Osteoblast (primary cell): ENCODE measurements around the gene TMEM9B. TPM values are rescaled to one million over a fixed set of nuclear protein-coding genes. Genes with fewer than 3 reads are reported as not detected.

Experiments
- DNase-seq: peaks from one replicate; pipeline ENCODE4 v3.0.0; 2011; ENCODE audit warnings: low spot score, mixed read lengths; ENCODE audit not compliant: insufficient read length; ENCODE audit errors: missing footprints
- H2AFZ ChIP-seq: 2 replicates; pipeline ENCODE4 v1.6.0; 2011; ENCODE audit warnings: mild to moderate bottlenecking, low read length
- H3K27ac ChIP-seq: 2 replicates; pipeline ENCODE4 v1.5.1; 2011; ENCODE audit warnings: mild to moderate bottlenecking, low read depth, low read length, moderate library complexity
- H3K27me3 ChIP-seq: 2 replicates; pipeline ENCODE4 v1.6.0; 2012; ENCODE audit warnings: mild to moderate bottlenecking, control low read depth, inconsistent platforms, low read length, moderate library complexity; ENCODE audit not compliant: insufficient read depth
- H3K36me3 ChIP-seq: 2 replicates; pipeline ENCODE4 v1.5.1; 2011; ENCODE audit warnings: mild to moderate bottlenecking, low read length, control low read depth, moderate library complexity; ENCODE audit not compliant: insufficient read depth
- H3K4me1 ChIP-seq: 2 replicates; pipeline ENCODE4 v1.5.1; 2011; ENCODE audit warnings: mild to moderate bottlenecking, low read length, control low read depth, moderate library complexity; ENCODE audit not compliant: insufficient read depth
- H3K4me2 ChIP-seq: 2 replicates; pipeline ENCODE4 v1.6.0; 2011; ENCODE audit warnings: mild to moderate bottlenecking, low read length; ENCODE audit not compliant: insufficient read depth
- H3K4me3 ChIP-seq: fragments of 200-600 bp; sonication (generic); 3 replicates; pipeline ENCODE4 v1.5.1; 2012; ENCODE audit warnings: mild to moderate bottlenecking, low read length, inconsistent platforms; ENCODE audit not compliant: insufficient read depth
- H3K79me2 ChIP-seq: 2 replicates; pipeline ENCODE4 v1.6.0; 2012; ENCODE audit warnings: mild to moderate bottlenecking, low read length, control low read depth, inconsistent platforms; ENCODE audit not compliant: insufficient read depth
- H3K9me3 ChIP-seq: 2 replicates; pipeline ENCODE4 v1.5.1; 2011; ENCODE audit warnings: low read depth, low read length, control low read depth
- H4K20me1 ChIP-seq: 2 replicates; pipeline ENCODE4 v1.6.0; 2012; ENCODE audit warnings: mild to moderate bottlenecking, low read length, control low read depth; ENCODE audit not compliant: insufficient read depth
- total RNA-seq: library from RNA; depleted of rRNA; stranded (reverse); fragments of >200 nt; gene quantifications from 2 replicates; pipeline ENCODE4 v1.2.3, GENCODE V29; 2012
- TF ChIP-seq, protein P1 (sequence below): IDR thresholded peaks from 2 replicates; pipeline ENCODE4 v1.5.1; 2011; ENCODE audit warnings: mild to moderate bottlenecking, low read depth, low read length, moderate library complexity; ENCODE audit errors: extremely low read depth

TMEM9B gene
- total RNA-seq, 1 donor = 32.6 TPM

DNA sequence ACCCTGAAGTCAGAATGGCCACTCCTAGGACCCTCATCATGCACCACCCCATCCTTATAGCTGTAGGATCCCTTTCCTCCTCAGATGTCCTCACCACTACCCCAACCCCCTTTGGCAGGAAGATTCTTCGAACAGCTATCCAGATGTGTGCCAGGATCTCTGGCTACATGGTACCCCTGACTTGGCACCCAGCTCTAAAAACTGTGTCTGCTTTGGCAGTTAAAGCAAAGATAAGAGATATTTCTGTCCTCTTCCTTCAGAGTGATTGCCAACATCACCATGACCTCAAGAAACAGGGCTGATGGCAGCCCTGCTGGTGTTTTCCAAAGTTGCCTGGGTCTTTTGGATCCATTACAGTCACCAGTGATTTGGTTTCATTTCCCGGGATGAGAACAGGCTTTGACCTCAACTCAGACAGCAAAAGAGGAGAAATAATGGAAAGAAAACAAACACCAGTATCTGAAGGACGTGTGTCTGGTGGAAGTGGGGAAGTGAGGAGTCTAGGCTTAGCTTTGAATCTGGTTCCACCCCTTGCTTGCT is 43.8 kb upstream of the TMEM9B start:
- Histone ChIP-seq H3K4me1 (peaks cover 12% of the 10 kb centered on the region), H2AFZ (no peak overlapping the region)
- TF ChIP-seq, protein P1, sequence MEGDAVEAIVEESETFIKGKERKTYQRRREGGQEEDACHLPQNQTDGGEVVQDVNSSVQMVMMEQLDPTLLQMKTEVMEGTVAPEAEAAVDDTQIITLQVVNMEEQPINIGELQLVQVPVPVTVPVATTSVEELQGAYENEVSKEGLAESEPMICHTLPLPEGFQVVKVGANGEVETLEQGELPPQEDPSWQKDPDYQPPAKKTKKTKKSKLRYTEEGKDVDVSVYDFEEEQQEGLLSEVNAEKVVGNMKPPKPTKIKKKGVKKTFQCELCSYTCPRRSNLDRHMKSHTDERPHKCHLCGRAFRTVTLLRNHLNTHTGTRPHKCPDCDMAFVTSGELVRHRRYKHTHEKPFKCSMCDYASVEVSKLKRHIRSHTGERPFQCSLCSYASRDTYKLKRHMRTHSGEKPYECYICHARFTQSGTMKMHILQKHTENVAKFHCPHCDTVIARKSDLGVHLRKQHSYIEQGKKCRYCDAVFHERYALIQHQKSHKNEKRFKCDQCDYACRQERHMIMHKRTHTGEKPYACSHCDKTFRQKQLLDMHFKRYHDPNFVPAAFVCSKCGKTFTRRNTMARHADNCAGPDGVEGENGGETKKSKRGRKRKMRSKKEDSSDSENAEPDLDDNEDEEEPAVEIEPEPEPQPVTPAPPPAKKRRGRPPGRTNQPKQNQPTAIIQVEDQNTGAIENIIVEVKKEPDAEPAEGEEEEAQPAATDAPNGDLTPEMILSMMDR = no peak

DNA sequence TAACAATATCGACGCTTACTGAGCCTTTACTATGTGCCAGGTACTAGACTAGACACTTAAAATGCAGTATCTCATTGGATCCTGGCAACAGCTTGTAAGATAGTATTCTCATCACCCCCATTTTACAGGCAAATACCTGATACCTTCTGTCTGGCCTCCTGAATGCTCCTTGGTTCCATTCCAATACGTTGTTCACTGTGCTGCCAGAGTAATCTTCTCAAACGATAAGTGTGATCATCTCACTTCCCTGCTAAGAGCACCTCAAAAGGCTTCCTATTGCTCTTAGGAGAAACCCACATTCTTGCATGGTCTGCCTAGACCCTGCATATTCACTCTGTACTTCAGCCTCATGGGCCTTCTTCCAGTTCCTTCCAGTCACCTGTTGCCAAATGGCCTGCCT is 40.8 kb upstream of the TMEM9B start:
- Histone ChIP-seq H3K4me1 (peaks cover 30% of the 10 kb centered on the region), H3K4me2 (no peak overlapping the region)
- TF ChIP-seq, protein P1 = no peak

More for the DNA sequence above, 43.8 kb upstream of the TMEM9B start:
- Histone ChIP-seq H4K20me1 (no peaks in the 10 kb centered on the region), H3K9me3 (no peaks in the 10 kb centered on the region), H3K4me2 (no peak overlapping the region), H3K27ac (no peak overlapping the region), H3K36me3 (no peaks in the 10 kb centered on the region), H3K27me3 (peaks cover 33% of the 10 kb centered on the region), H3K4me3 (no peak overlapping the region), H3K79me2 (peaks cover 4% of the 10 kb centered on the region)
- no peak for DNase-seq

DNA sequence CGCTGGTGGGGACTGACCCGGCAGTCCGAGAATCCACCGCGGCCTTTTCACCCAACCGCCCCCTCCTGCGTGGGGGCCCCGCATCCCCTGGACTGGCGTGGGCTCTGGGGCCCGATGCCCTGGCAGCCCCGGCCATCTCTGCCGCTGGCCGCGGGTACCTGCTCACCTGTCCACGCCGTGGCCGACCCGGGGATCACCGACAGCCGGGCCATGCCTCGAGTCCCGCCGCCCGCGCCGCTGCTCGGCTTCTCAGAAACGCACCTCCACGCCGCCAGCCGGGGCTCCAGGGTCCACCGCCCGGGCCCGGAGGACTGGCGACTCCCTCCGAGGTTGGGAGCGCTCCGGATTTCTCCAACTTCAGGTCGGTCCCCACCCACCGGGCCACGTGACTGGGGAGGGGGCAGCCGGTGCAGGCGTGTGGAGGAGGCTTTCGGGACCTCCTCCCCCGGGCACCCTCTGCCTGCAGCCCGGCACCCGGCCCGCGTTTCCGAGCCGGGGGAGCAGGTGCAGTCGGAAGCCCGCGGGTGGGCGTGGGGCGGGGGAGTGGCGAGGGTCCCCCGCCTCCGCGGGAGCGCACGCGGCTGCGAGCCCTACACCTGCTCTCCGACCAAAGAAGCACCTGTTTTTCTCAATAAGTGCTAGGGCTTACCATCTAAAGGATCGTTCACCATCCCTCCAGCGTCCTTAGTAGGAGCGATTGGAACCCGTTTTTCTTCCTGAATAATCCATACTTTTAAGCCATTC is 40.1 kb upstream of the TMEM9B start:
- H3K27ac ChIP-seq = no peak overlapping the region
- H3K27me3 ChIP-seq = peaks cover 33% of the 10 kb centered on the region
- H3K79me2 ChIP-seq = peaks cover 22% of the 10 kb centered on the region
- peak overlapping the region; percentile 94 for H3K4me2 ChIP-seq
- no peaks in the 10 kb centered on the region for H3K9me3 ChIP-seq
- DNase-seq = no peak
- H4K20me1 ChIP-seq = no peaks in the 10 kb centered on the region
- TF ChIP-seq, protein P1 = no peak
- H3K4me3 ChIP-seq = peak overlapping the region; percentile 75
- H2AFZ ChIP-seq = peak overlapping the region; percentile 67
- peaks cover 30% of the 10 kb centered on the region for H3K4me1 ChIP-seq
- H3K36me3 ChIP-seq = no peaks in the 10 kb centered on the region

More for the DNA sequence above, 40.8 kb upstream of the TMEM9B start:
- no peaks in the 10 kb centered on the region for H4K20me1 ChIP-seq
- peaks cover 18% of the 10 kb centered on the region for H3K79me2 ChIP-seq
- peak; percentile 83 for DNase-seq
- H3K9me3 ChIP-seq = no peaks in the 10 kb centered on the region
- no peak overlapping the region for H2AFZ ChIP-seq
- no peak overlapping the region for H3K4me3 ChIP-seq
- H3K27me3 ChIP-seq = peaks cover 33% of the 10 kb centered on the region
- H3K27ac ChIP-seq = no peak overlapping the region
- H3K36me3 ChIP-seq = no peaks in the 10 kb centered on the region

DNA sequence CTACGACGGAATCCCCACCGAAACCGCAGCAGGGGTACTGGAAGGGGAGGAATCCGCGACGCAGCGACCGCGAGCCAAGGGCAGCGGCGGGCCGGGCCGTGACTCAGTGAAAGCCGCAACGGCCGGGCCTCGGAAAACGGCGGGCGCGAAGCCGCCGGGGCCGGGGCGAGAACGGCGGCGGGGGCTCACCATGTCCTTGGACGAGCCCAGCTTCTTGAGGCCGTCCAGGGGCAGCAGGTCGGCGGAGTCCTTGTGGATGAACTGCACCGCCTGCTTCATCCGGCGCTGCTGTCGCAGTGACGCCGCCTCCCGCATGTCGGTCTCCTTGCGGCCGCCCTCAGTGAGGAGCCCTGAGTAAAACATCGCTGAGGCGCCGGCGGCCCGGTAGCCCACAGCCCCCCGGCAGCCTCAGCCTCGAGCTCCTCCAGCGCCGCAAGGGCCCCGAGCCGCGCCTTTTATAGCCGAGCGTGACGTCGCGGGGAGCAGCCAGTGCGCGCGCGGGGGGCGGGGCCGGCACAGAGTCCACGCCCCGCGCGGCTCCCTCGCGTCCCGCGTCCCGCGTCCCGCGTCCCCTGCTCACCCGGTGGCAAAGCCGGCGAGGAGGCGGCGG is 39.4 kb upstream of the TMEM9B start, which contains the start of gene NRIP3:
TSS of gene NRIP3 (minus strand) at position 429 of the 610 bp plus-strand sequence. CDS start at position 363, 66 bp downstream.
- peak within 1 kb of the TSS; percentile 94 for H2AFZ ChIP-seq
- no peaks in the 10 kb centered on the region for H3K36me3 ChIP-seq
- no peaks in the 10 kb centered on the region for H4K20me1 ChIP-seq
- H3K79me2 ChIP-seq = peaks cover 25% of the 10 kb centered on the region
- peak within 1 kb of the TSS; percentile 39 for H3K27ac ChIP-seq
- peak within 1 kb of the TSS; percentile 75 for H3K4me3 ChIP-seq
- DNase-seq = peak; percentile 94
- peaks cover 30% of the 10 kb centered on the region for H3K4me1 ChIP-seq
- H3K9me3 ChIP-seq = no peaks in the 10 kb centered on the region
- TF ChIP-seq, protein P1 = no peak
- peaks cover 31% of the 10 kb centered on the region for H3K27me3 ChIP-seq
- peak within 1 kb of the TSS; percentile 94 for H3K4me2 ChIP-seq
